ENCODE data around the gene ANKFY1. TPM values are rescaled to one million over a fixed set of nuclear protein-coding genes. Genes with fewer than 3 reads are reported as not detected.

The ANKFY1 gene
- total and polyA plus RNA-seq, 9 of the 15 experiments (the other 6 are each of a cell fraction or from before 2014, with no cell fraction given): 4.3 to 25.6 (median 12.2) TPM

GRCh38 chr17:4136373-4136772 is 127.4 kb downstream of the ANKFY1 start:
- Histone ChIP-seq H3K27me3 (ENCODE audit: control insufficient read depth in 2 of 2, insufficient read depth in 2 of 2, low read length in 2 of 2) (no peaks in the 10 kb centered on the region), H2AFZ (ENCODE audit: low read depth, low read length) (no peak overlapping the region), H3K79me2 (ENCODE audit: control insufficient read depth, insufficient read depth, low read length) (peaks cover 77% of the 10 kb centered on the region), H3K4me3 (no peak overlapping the region), H4K20me1 (replicated peaks; ENCODE audit: control insufficient read depth, insufficient read depth, low read length) (0 out of 2 replicates have a peak, but pooled peaks cover 6% of the 10 kb centered on the region), H3K36me3 (ENCODE audit: control insufficient read depth, insufficient read depth, low read length) (peaks cover 19% of the 10 kb centered on the region), H3K27ac (ENCODE audit: extremely low read depth, low read depth, low read length) (no peak overlapping the region), H3K9me3 (replicated peaks; ENCODE audit: control insufficient read depth, insufficient read depth, low read depth, low read length) (no peaks in the 10 kb centered on the region), H3K4me1 (replicated peaks in 1 of 2; ENCODE audit: control insufficient read depth in 2 of 2, insufficient read depth in 2 of 2, low read length in 2 of 2) (peaks cover 0 to 12% of the 10 kb centered on the region in 2 experiments; a peak in 4 of 5 replicates), H3K9me1 (ENCODE audit: control insufficient read depth, insufficient read depth, low read length) (peaks cover 6% of the 10 kb centered on the region), H3K4me2 (ENCODE audit: insufficient read depth, low read length) (no peak overlapping the region), H3K9ac (ENCODE audit: insufficient read depth in 1 of 2, low read depth in 2 of 2, low read length in 2 of 2) (no peak overlapping the region)
- intact Hi-C loops (cut with micrococcal nuclease): no loop called here
- in situ Hi-C loops (cut with MboI): no loop called here
- TF ChIP-seq, protein P1, sequence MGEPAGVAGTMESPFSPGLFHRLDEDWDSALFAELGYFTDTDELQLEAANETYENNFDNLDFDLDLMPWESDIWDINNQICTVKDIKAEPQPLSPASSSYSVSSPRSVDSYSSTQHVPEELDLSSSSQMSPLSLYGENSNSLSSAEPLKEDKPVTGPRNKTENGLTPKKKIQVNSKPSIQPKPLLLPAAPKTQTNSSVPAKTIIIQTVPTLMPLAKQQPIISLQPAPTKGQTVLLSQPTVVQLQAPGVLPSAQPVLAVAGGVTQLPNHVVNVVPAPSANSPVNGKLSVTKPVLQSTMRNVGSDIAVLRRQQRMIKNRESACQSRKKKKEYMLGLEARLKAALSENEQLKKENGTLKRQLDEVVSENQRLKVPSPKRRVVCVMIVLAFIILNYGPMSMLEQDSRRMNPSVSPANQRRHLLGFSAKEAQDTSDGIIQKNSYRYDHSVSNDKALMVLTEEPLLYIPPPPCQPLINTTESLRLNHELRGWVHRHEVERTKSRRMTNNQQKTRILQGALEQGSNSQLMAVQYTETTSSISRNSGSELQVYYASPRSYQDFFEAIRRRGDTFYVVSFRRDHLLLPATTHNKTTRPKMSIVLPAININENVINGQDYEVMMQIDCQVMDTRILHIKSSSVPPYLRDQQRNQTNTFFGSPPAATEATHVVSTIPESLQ (CRISPR knock-in tag; IDR thresholded peaks at IDR 0.05): no peak
- TF ChIP-seq ZFP1 (CRISPR knock-in tag; IDR thresholded peaks at IDR 0.05) (no peak), ZNF212 (CRISPR knock-in tag; IDR thresholded peaks at IDR 0.05) (no peak), ZKSCAN8 (CRISPR knock-in tag; IDR thresholded peaks at IDR 0.05) (no peak), RFX7 (CRISPR knock-in tag; IDR thresholded peaks at IDR 0.05) (no peak), RNF2 (IDR thresholded peaks at IDR 0.05) (no peak), EZH2 (IDR thresholded peaks at IDR 0.05; ENCODE audit: borderline replicate concordance, low read depth, low read length) (no peak), MBD2 (IDR thresholded peaks at IDR 0.05; ENCODE audit: borderline replicate concordance, low read depth) (no peak), ZNF232 (CRISPR knock-in tag; IDR thresholded peaks at IDR 0.05) (no peak)
- TF ChIP-seq, protein P2, sequence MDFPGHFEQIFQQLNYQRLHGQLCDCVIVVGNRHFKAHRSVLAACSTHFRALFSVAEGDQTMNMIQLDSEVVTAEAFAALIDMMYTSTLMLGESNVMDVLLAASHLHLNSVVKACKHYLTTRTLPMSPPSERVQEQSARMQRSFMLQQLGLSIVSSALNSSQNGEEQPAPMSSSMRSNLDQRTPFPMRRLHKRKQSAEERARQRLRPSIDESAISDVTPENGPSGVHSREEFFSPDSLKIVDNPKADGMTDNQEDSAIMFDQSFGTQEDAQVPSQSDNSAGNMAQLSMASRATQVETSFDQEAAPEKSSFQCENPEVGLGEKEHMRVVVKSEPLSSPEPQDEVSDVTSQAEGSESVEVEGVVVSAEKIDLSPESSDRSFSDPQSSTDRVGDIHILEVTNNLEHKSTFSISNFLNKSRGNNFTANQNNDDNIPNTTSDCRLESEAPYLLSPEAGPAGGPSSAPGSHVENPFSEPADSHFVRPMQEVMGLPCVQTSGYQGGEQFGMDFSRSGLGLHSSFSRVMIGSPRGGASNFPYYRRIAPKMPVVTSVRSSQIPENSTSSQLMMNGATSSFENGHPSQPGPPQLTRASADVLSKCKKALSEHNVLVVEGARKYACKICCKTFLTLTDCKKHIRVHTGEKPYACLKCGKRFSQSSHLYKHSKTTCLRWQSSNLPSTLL (IDR thresholded peaks at IDR 0.05): no peak
- WGBS (ENCODE audit: insufficient coverage, low coverage, missing lambda C conversion rate): 78% methylated on average over 5 of the region's 6 CpGs
- POLR2A ChIA-PET: no interaction called here
- DNase-seq (ENCODE audit: extremely low read depth in 1 of 4, low spot score in 3 of 4) (no peak), FAIRE-seq (no peak), ATAC-seq (no peak)
- CTCF ChIA-PET (ENCODE audit: low intra/inter-chr PET ratio): no interaction called here
- BruUV-seq (replicated peaks): no TSS peak

Measured in K562 (cell line).